Heart left ventricle (tissue), 13 donors: ENCODE results near the gene BICC1.

ENCODE experiments used
- POLR2A ChIP-seq, 2 donors: fragments of 450-650 bp; IDR thresholded peaks; one replicate each; pipeline ENCODE4 v1.6.1; 2017; ENCODE audit warnings: antibody characterized with exemption in 2 of 2, mild to moderate bottlenecking in 2 of 2, moderate library complexity in 2 of 2
- TF ChIP-seq, protein P1 (sequence below), 12 donors: fragments of 200-600 bp; sonication (generic) in 4 of 12; IDR thresholded peaks; one replicate each; pipeline versions ENCODE4 v1.5.0 to v1.8.0; 2018 to 2022; ENCODE audit warnings: antibody characterized with exemption in 12 of 12, mild to moderate bottlenecking in 5 of 12
- donor health status: ischemic (EF 13 %, LVEDD 7.1; RV severe dilation, severe dysfunction).
- donor health status: DM: no; HTN: yes; CAD: no.
- donor health status: DM: no; HTN: no; CAD: no.
- donor health status: ischemic (EF 25% LVEDD 6.9; RV normal size, moderate dysfunction).
- donor health status: ischemic (EF 25% LVEDD 5.7; RV mildly dilated, moderate dysfunction).
- donor health status: ischemic (EF 35%, LVEDD 5.7; RV mildly dilated, moderate dysfunction).
- donor health status: nonischemic (EF 11% LVEDD 7.7; RV severe dilation, severe dysfunction).
- donor health status: DM: yes; HTN: yes; CAD: no.
- donor health status: PGD.
- donor health status: ischemic (EF 29% LVEDD 5.4; RV normal size, mild dysfunction).
- donor health status: nonischemic (EF 23%, LVEDD 6.1; RV moderate dilation, normal function).

DNA sequence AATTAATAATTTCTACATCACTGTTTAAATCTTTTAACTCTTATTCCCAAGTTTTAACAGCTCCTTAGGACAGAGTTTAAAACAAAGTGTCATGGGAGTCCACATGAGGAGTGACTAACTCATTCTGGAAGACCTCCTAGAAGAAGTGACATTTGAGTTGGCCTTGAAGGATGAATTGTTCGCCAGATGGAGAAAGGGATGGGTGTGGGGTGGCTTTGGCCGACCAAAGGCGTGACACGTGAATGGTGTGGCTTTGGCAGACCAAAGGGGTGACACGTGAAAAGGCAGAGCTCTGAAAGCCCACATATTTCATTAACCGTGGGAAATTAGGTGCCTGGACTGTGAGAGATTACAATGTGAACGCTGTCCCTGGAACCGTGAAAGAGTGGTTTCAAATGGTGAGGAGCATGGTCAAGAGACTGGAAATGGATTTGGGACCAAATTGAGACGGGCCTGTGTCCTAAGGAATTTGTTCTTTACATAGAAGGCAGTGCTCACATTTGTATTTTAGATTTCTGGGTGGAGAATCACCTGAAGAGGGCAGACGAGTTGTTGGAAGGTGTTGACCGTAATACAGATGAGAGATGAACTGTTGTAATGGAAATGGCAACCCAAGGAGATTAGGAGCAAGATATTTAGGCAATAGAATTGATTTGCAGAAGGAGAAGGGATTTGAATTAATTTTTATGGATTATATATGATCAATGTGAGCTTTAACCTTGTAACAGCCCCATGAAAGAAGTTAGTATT, 228.1 kb downstream of the BICC1 start:
- no peak for TF ChIP-seq POLR2A (IDR thresholded peaks at IDR 0.05)
- TF ChIP-seq, protein P1, sequence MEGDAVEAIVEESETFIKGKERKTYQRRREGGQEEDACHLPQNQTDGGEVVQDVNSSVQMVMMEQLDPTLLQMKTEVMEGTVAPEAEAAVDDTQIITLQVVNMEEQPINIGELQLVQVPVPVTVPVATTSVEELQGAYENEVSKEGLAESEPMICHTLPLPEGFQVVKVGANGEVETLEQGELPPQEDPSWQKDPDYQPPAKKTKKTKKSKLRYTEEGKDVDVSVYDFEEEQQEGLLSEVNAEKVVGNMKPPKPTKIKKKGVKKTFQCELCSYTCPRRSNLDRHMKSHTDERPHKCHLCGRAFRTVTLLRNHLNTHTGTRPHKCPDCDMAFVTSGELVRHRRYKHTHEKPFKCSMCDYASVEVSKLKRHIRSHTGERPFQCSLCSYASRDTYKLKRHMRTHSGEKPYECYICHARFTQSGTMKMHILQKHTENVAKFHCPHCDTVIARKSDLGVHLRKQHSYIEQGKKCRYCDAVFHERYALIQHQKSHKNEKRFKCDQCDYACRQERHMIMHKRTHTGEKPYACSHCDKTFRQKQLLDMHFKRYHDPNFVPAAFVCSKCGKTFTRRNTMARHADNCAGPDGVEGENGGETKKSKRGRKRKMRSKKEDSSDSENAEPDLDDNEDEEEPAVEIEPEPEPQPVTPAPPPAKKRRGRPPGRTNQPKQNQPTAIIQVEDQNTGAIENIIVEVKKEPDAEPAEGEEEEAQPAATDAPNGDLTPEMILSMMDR (IDR thresholded peaks at IDR 0.05), result no peak
